ENCODE data around the gene GGTLC3. TPM values are rescaled to one million over a fixed set of nuclear protein-coding genes. Genes with fewer than 3 reads are reported as not detected.
"Not testable (repeated sequence)": the region's sequence is repeated elsewhere in the genome, so short reads cannot be mapped to it uniquely, and the experiment has no call there.

The GGTLC3 gene
- total RNA-seq (not detected), polyA plus RNA-seq (not detected)

GRCh38 chr22:18518061-18518460 lies at the start of gene GGTLC3:
Gene GGTLC3 (minus strand): TSS chr22:18518161. CDS start chr22:18517897, 264 bp downstream.
- no CpG with 5 or more reads among the region's 5 CpGs for WGBS, 2 donors
- not testable (repeated sequence) for H3K36me3 ChIP-seq

GRCh38 chr22:18560099-18560974 lies 42.4 kb upstream of the GGTLC3 start:
- H3K4me3 ChIP-seq; H3K9me3 ChIP-seq; DNase-seq; H3K27me3 ChIP-seq; H3K27ac ChIP-seq; H3K36me3 ChIP-seq; H3K4me1 ChIP-seq; intact Hi-C loops (cut with DNase I): not testable (repeated sequence)
- WGBS, 2 donors = no CpG with 5 or more reads among the region's 16 CpGs

More at GRCh38 chr22:18518061-18518460, at the start of gene GGTLC3:
- H3K9me3 ChIP-seq; H3K27me3 ChIP-seq; DNase-seq; H3K4me3 ChIP-seq; H3K4me1 ChIP-seq; H3K27ac ChIP-seq; intact Hi-C loops (cut with DNase I): not testable (repeated sequence)

GRCh38 chr22:18558939-18559338 lies 41.0 kb upstream of the GGTLC3 start:
- H3K9me3 ChIP-seq; H3K4me3 ChIP-seq; H3K36me3 ChIP-seq; DNase-seq; intact Hi-C loops (cut with DNase I); H3K27me3 ChIP-seq; H3K27ac ChIP-seq; H3K4me1 ChIP-seq: not testable (repeated sequence)
- no CpG with 5 or more reads among the region's 6 CpGs for WGBS, 2 donors

GRCh38 chr22:18558516-18558915 lies 40.6 kb upstream of the GGTLC3 start:
- intact Hi-C loops (cut with DNase I); DNase-seq: not testable (repeated sequence)
- no CpG with 5 or more reads among the region's 4 CpGs for WGBS, 2 donors

GRCh38 chr22:18554280-18555256 lies 36.6 kb upstream of the GGTLC3 start:
- DNase-seq; H3K27me3 ChIP-seq; H3K27ac ChIP-seq; H3K4me3 ChIP-seq; H3K9me3 ChIP-seq; H3K36me3 ChIP-seq; intact Hi-C loops (cut with DNase I); H3K4me1 ChIP-seq: not testable (repeated sequence)
- WGBS, 2 donors = no CpG with 5 or more reads among the region's 22 CpGs

More at GRCh38 chr22:18558516-18558915, 40.6 kb upstream of the GGTLC3 start:
- H3K4me3 ChIP-seq, H3K27me3 ChIP-seq, H3K36me3 ChIP-seq, H3K9me3 ChIP-seq, H3K27ac ChIP-seq, H3K4me1 ChIP-seq: not testable (repeated sequence)

GRCh38 chr22:18552839-18553597 lies 35.1 kb upstream of the GGTLC3 start:
- H3K4me1 ChIP-seq; H3K4me3 ChIP-seq; intact Hi-C loops (cut with DNase I); H3K27ac ChIP-seq; H3K27me3 ChIP-seq; H3K9me3 ChIP-seq; DNase-seq; H3K36me3 ChIP-seq: not testable (repeated sequence)
- 86% methylated on average over 2 of the region's 19 CpGs; no CpG with 5 or more reads in 1 of the 2 donors for WGBS, 2 donors

- H3K27me3 ChIP-seq; H3K4me3 ChIP-seq; H3K36me3 ChIP-seq; H3K9me3 ChIP-seq; H3K4me1 ChIP-seq; intact Hi-C loops (cut with DNase I); H3K27ac ChIP-seq; DNase-seq: not testable (repeated sequence)
- 72 to 81% methylated on average over 2 of the region's 7 CpGs for WGBS, 2 donors
These were observed 33.1 kb upstream of the GGTLC3 start for GRCh38 chr22:18551046-18551445.

- DNase-seq; H3K27me3 ChIP-seq; H3K4me3 ChIP-seq; H3K27ac ChIP-seq; H3K9me3 ChIP-seq; intact Hi-C loops (cut with DNase I); H3K36me3 ChIP-seq; H3K4me1 ChIP-seq: not testable (repeated sequence)
- WGBS, 2 donors = 60 to 70% methylated on average over 9 of the region's 13 CpGs
These were observed 31.7 kb upstream of the GGTLC3 start for GRCh38 chr22:18549458-18550179.

GRCh38 chr22:18544615-18545014 lies 26.7 kb upstream of the GGTLC3 start:
- H3K27ac ChIP-seq; H3K4me1 ChIP-seq; DNase-seq; H3K27me3 ChIP-seq; H3K4me3 ChIP-seq; H3K36me3 ChIP-seq; intact Hi-C loops (cut with DNase I); H3K9me3 ChIP-seq: not testable (repeated sequence)
- 87 to 89% methylated on average over 5 to 9 of the region's 13 CpGs for WGBS, 2 donors

GRCh38 chr22:18543400-18543799 lies 25.4 kb upstream of the GGTLC3 start:
- H3K4me3 ChIP-seq; H3K27me3 ChIP-seq; H3K4me1 ChIP-seq; DNase-seq; H3K27ac ChIP-seq; H3K9me3 ChIP-seq; intact Hi-C loops (cut with DNase I); H3K36me3 ChIP-seq: not testable (repeated sequence)
- 57% methylated on average over 1 of the region's 11 CpGs; no CpG with 5 or more reads in 1 of the 2 donors for WGBS, 2 donors

- WGBS, 2 donors = 92 to 94% methylated on average over 5 of the region's 6 CpGs
- H3K27ac ChIP-seq; H3K9me3 ChIP-seq; H3K4me1 ChIP-seq; intact Hi-C loops (cut with DNase I); H3K27me3 ChIP-seq; H3K36me3 ChIP-seq; H3K4me3 ChIP-seq; DNase-seq: not testable (repeated sequence)
These were observed 22.0 kb upstream of the GGTLC3 start for GRCh38 chr22:18539994-18540393.

Data from sigmoid colon (tissue), 7 donors.